Measurements from ENCODE around the gene MSL3B.
A peak's percentile ranks its signal among the peaks of the same experiment; 100 is the strongest.

MSL3B gene

GRCh38 chr2:233871432-233871831, 3.2 kb upstream of the MSL3B start:
- Mint-ChIP-seq H3K9me3 (peaks cover 23% of the 10 kb centered on the region), H3K4me1 (ENCODE audit: low read depth) (peaks cover 3% of the 10 kb centered on the region), H3K36me3 (peaks cover 14% of the 10 kb centered on the region), H3K27me3 (peaks cover 35% of the 10 kb centered on the region), H3K27ac (no peak overlapping the region), H3K4me3 (no peak overlapping the region)
- intact Hi-C loops (cut with micrococcal nuclease), result no loop called here
- ChIA-PET POLR2A (no interaction called here), CTCF (interaction anchor here (2.3 kb wide), 1 partner anchor 14 kb away, joined by 6 read pairs; no protein-coding TSS in a partner anchor)
- no peak for DNase-seq

- ChIA-PET CTCF (interaction anchor here (2.6 kb wide), 1 partner anchor 9 kb away, joined by 16 read pairs; no protein-coding TSS in a partner anchor), POLR2A (no interaction called here)
- Mint-ChIP-seq H3K9me3 (peaks cover 21% of the 10 kb centered on the region), H3K4me3 (no peak overlapping the region), H3K27ac (no peak overlapping the region), H3K4me1 (ENCODE audit: low read depth) (peaks cover 4% of the 10 kb centered on the region), H3K36me3 (peaks cover 12% of the 10 kb centered on the region), H3K27me3 (peaks cover 11% of the 10 kb centered on the region)
- no peak for DNase-seq
- intact Hi-C loops (cut with micrococcal nuclease), result no loop called here
Measured at GRCh38 chr2:233866479-233866878, 1.7 kb downstream of the MSL3B start.

GRCh38 chr2:233865838-233866237, 2.3 kb downstream of the MSL3B start:
- Mint-ChIP-seq H3K4me3 (no peak overlapping the region), H3K4me1 (ENCODE audit: low read depth) (peaks cover 4% of the 10 kb centered on the region), H3K27me3 (peaks cover 9% of the 10 kb centered on the region), H3K36me3 (peaks cover 12% of the 10 kb centered on the region), H3K9me3 (peaks cover 21% of the 10 kb centered on the region), H3K27ac (no peak overlapping the region)
- ChIA-PET CTCF (interaction anchor here (2.6 kb wide), 1 partner anchor 9 kb away, joined by 16 read pairs; no protein-coding TSS in a partner anchor), POLR2A (no interaction called here)
- no peak for DNase-seq
- intact Hi-C loops (cut with micrococcal nuclease), result no loop called here

- Mint-ChIP-seq H3K36me3 (peaks cover 8% of the 10 kb centered on the region), H3K27ac (no peak overlapping the region), H3K4me3 (no peak overlapping the region), H3K9me3 (peaks cover 16% of the 10 kb centered on the region), H3K27me3 (no peaks in the 10 kb centered on the region), H3K4me1 (ENCODE audit: low read depth) (peaks cover 1% of the 10 kb centered on the region)
- no peak for DNase-seq
- CTCF ChIA-PET, result no interaction called here
- POLR2A ChIA-PET, result no interaction called here
- intact Hi-C loops (cut with micrococcal nuclease), result no loop called here
Measured at GRCh38 chr2:233862261-233862768, 5.9 kb downstream of the MSL3B start.

GRCh38 chr2:233858331-233858730, 9.9 kb downstream of the MSL3B start:
- Mint-ChIP-seq H3K27me3 (peaks cover 1% of the 10 kb centered on the region), H3K4me1 (ENCODE audit: low read depth) (peaks cover 13% of the 10 kb centered on the region), H3K4me3 (no peak overlapping the region), H3K9me3 (no peaks in the 10 kb centered on the region), H3K27ac (no peak overlapping the region), H3K36me3 (peaks cover 10% of the 10 kb centered on the region)
- intact Hi-C loops (cut with micrococcal nuclease), result loop anchor here (10.0 kb wide), 3 partner anchors 294 to 594 kb away; partner anchors contain the start of gene USP40
- no peak for DNase-seq
- ChIA-PET POLR2A (no interaction called here), CTCF (interaction anchor here (0.7 to 3.2 kb wide), 6 partner anchors 8 to 187 kb away, joined by 3 to 26 read pairs (median 8); no protein-coding TSS in a partner anchor)

- Mint-ChIP-seq H3K4me1 (ENCODE audit: low read depth) (peaks cover 14% of the 10 kb centered on the region), H3K4me3 (no peak overlapping the region), H3K9me3 (no peaks in the 10 kb centered on the region), H3K27ac (no peak overlapping the region), H3K27me3 (peaks cover 1% of the 10 kb centered on the region), H3K36me3 (peaks cover 17% of the 10 kb centered on the region)
- peak; percentile 72 for DNase-seq
- intact Hi-C loops (cut with micrococcal nuclease), result loop anchor here (10.0 kb wide), 3 partner anchors 293 to 593 kb away; partner anchors contain the start of gene USP40
- CTCF ChIA-PET, result interaction anchor here (0.7 to 3.2 kb wide), 9 partner anchors 9 to 293 kb away, joined by 3 to 26 read pairs (median 5); no protein-coding TSS in a partner anchor
- POLR2A ChIA-PET, result no interaction called here
Measured at GRCh38 chr2:233857511-233858141, 10.6 kb downstream of the MSL3B start.

- no peak overlapping the region for H3K4me3 Mint-ChIP-seq
- H3K36me3 Mint-ChIP-seq, result peaks cover 30% of the 10 kb centered on the region
- H3K27ac Mint-ChIP-seq, result no peak overlapping the region
- intact Hi-C loops (cut with micrococcal nuclease), result loop anchor here (10.0 kb wide), 3 partner anchors 291 to 591 kb away; partner anchors contain the start of gene USP40
- H3K27me3 Mint-ChIP-seq, result peaks cover 1% of the 10 kb centered on the region
- POLR2A ChIA-PET, result no interaction called here
- no peaks in the 10 kb centered on the region for H3K9me3 Mint-ChIP-seq
- CTCF ChIA-PET, result interaction anchor here (1.1 to 3.2 kb wide), 5 partner anchors 11 to 60 kb away, joined by 4 to 26 read pairs (median 6); no protein-coding TSS in a partner anchor
- H3K4me1 Mint-ChIP-seq (ENCODE audit: low read depth), result peaks cover 19% of the 10 kb centered on the region
- DNase-seq, result no peak
Measured at GRCh38 chr2:233856184-233856583, 12.0 kb downstream of the MSL3B start.

- Mint-ChIP-seq H3K36me3 (peaks cover 37% of the 10 kb centered on the region), H3K27ac (no peak overlapping the region), H3K4me3 (peak overlapping the region; percentile 4), H3K9me3 (no peaks in the 10 kb centered on the region), H3K4me1 (ENCODE audit: low read depth) (peaks cover 19% of the 10 kb centered on the region), H3K27me3 (peaks cover 1% of the 10 kb centered on the region)
- POLR2A ChIA-PET, result interaction anchor here (1.4 kb wide), 1 partner anchor 8 kb away, joined by 5 read pairs; no protein-coding TSS in a partner anchor
- intact Hi-C loops (cut with micrococcal nuclease), result loop anchor here (10.0 kb wide), 3 partner anchors 291 to 591 kb away; partner anchors contain the start of gene USP40
- CTCF ChIA-PET, result no interaction called here
- DNase-seq, result no peak
Measured at GRCh38 chr2:233855345-233855744, 12.8 kb downstream of the MSL3B start.

GRCh38 chr2:233854241-233854981, 13.8 kb downstream of the MSL3B start, which contains the start of gene HJURP:
TSS of gene HJURP (minus strand) at chr2:233854535. CDS start at chr2:233854500, 35 bp downstream.
- Mint-ChIP-seq H3K36me3 (peaks cover 46% of the 10 kb centered on the region), H3K9me3 (no peaks in the 10 kb centered on the region), H3K4me3 (peak within 1 kb of the TSS; percentile 92), H3K27me3 (peaks cover 1% of the 10 kb centered on the region), H3K27ac (peak within 1 kb of the TSS; percentile 94), H3K4me1 (ENCODE audit: low read depth) (peaks cover 19% of the 10 kb centered on the region)
- peak; percentile 97 for DNase-seq
- POLR2A ChIA-PET, result interaction anchor here (1.4 kb wide), 1 partner anchor 9 kb away, joined by 5 read pairs; no protein-coding TSS in a partner anchor
- CTCF ChIA-PET, result interaction anchor here (0.7 kb wide), 1 partner anchor 439 kb away, joined by 3 read pairs; no protein-coding TSS in a partner anchor
- intact Hi-C loops (cut with micrococcal nuclease), result loop anchor here (1.0 to 10.0 kb wide), 4 partner anchors 14 to 590 kb away; partner anchors contain the start of genes MSL3B and USP40

GRCh38 chr2:233853883-233854240, 14.3 kb downstream of the MSL3B start:
- Mint-ChIP-seq H3K36me3 (peaks cover 52% of the 10 kb centered on the region), H3K4me1 (ENCODE audit: low read depth) (peaks cover 19% of the 10 kb centered on the region), H3K27ac (peak overlapping the region; percentile 94), H3K27me3 (peaks cover 1% of the 10 kb centered on the region), H3K9me3 (no peaks in the 10 kb centered on the region), H3K4me3 (peak overlapping the region; percentile 92)
- ChIA-PET CTCF (interaction anchor here (0.7 kb wide), 1 partner anchor 439 kb away, joined by 3 read pairs; no protein-coding TSS in a partner anchor), POLR2A (no interaction called here)
- intact Hi-C loops (cut with micrococcal nuclease), result loop anchor here (1.0 to 10.0 kb wide), 4 partner anchors 14 to 589 kb away; partner anchors contain the start of genes MSL3B and USP40
- peak; percentile 22 for DNase-seq

- peak overlapping the region; percentile 94 for H3K27ac Mint-ChIP-seq
- H3K9me3 Mint-ChIP-seq, result no peaks in the 10 kb centered on the region
- H3K36me3 Mint-ChIP-seq, result peaks cover 57% of the 10 kb centered on the region
- H3K4me1 Mint-ChIP-seq (ENCODE audit: low read depth), result peaks cover 19% of the 10 kb centered on the region
- peak overlapping the region; percentile 92 for H3K4me3 Mint-ChIP-seq
- CTCF ChIA-PET, result no interaction called here
- POLR2A ChIA-PET, result no interaction called here
- peaks cover 1% of the 10 kb centered on the region for H3K27me3 Mint-ChIP-seq
- intact Hi-C loops (cut with micrococcal nuclease), result loop anchor here (10.0 kb wide), 3 partner anchors 289 to 589 kb away; partner anchors contain the start of gene USP40
- DNase-seq, result peak; percentile 42
Measured at GRCh38 chr2:233853353-233853752, 14.8 kb downstream of the MSL3B start.
